Keratinocyte (primary cell): ENCODE data around the gene PCP2. TPM values are rescaled to one million over a fixed set of nuclear protein-coding genes. Genes with fewer than 3 reads are reported as not detected.

ENCODE experiments used
- DNase-seq: peaks from one replicate; pipeline ENCODE4 v3.0.0-alpha.2; 2011; ENCODE audit warnings: low read depth, missing footprints, low spot score
- FAIRE-seq: peaks from 2 replicates; lab custom pipeline; 2011; peaks lifted over from hg19 to GRCh38; lab: Jason Lieb, UNC
- H2AFZ ChIP-seq: 2 replicates; pipeline ENCODE4 v1.6.0; 2012; ENCODE audit warnings: low read length, control low read depth, inconsistent platforms; ENCODE audit not compliant: control insufficient read depth
- H3K27ac ChIP-seq: 2 replicates; pipeline ENCODE4 v1.5.1; 2011; ENCODE audit warnings: low read length; ENCODE audit not compliant: control insufficient read depth, insufficient read depth
- H3K27me3 ChIP-seq: 3 replicates; pipeline ENCODE4 v1.6.0; 2011; ENCODE audit warnings: low read length; ENCODE audit not compliant: control insufficient read depth, insufficient read depth; ENCODE audit errors: extremely low read depth
- H3K36me3 ChIP-seq, 2 experiments: 2 replicates in 1 of 2; 3 replicates in 1 of 2; pipeline ENCODE4 v1.5.1; 2011; ENCODE audit warnings: low read length in 2 of 2, mild to moderate bottlenecking in 1 of 2; ENCODE audit not compliant: control insufficient read depth in 2 of 2, insufficient read depth in 2 of 2; ENCODE audit errors: extremely low read depth in 1 of 2
- H3K4me1 ChIP-seq: 3 replicates; pipeline ENCODE4 v1.5.1; 2011; ENCODE audit warnings: low read length; ENCODE audit not compliant: control insufficient read depth, insufficient read depth; ENCODE audit errors: extremely low read depth
- H3K4me2 ChIP-seq: 3 replicates; pipeline ENCODE4 v1.6.0; 2011; ENCODE audit warnings: low read depth, low read length; ENCODE audit not compliant: control insufficient read depth, insufficient read depth; ENCODE audit errors: extremely low read depth
- H3K4me3 ChIP-seq, 3 experiments: fragments of 200-600 bp in 1 of 3; sonication (generic) in 1 of 3; 2 replicates in 2 of 3; 3 replicates in 1 of 3; pipeline ENCODE4 v1.5.1; 2011 to 2016; ENCODE audit warnings: low read length in 3 of 3, mild to moderate bottlenecking in 3 of 3, control low read depth in 2 of 3, inconsistent platforms in 1 of 3, low read depth in 1 of 3, mixed read lengths in 1 of 3, mixed run types in 1 of 3, moderate library complexity in 1 of 3; ENCODE audit not compliant: control insufficient read depth in 2 of 3, insufficient read depth in 2 of 3; ENCODE audit errors: extremely low read depth in 1 of 3
- H3K79me2 ChIP-seq: 2 replicates; pipeline ENCODE4 v1.6.0; 2012; ENCODE audit warnings: low read length; ENCODE audit not compliant: control insufficient read depth, insufficient read depth
- H3K9ac ChIP-seq: 3 replicates; pipeline ENCODE4 v1.6.0; 2011; ENCODE audit warnings: low read length; ENCODE audit not compliant: control insufficient read depth, insufficient read depth; ENCODE audit errors: extremely low read depth
- H3K9me1 ChIP-seq: 3 replicates; pipeline ENCODE4 v1.6.0; 2011; ENCODE audit warnings: low read length; ENCODE audit not compliant: control insufficient read depth, insufficient read depth; ENCODE audit errors: extremely low read depth
- H3K9me3 ChIP-seq: 2 replicates; pipeline ENCODE4 v1.5.1; 2012; ENCODE audit warnings: low read depth, low read length; ENCODE audit not compliant: control insufficient read depth
- H4K20me1 ChIP-seq: 3 replicates; pipeline ENCODE4 v1.6.0; 2011; ENCODE audit warnings: low read length; ENCODE audit not compliant: control insufficient read depth, insufficient read depth; ENCODE audit errors: extremely low read depth
- CTCF ChIP-seq, 3 experiments: IDR thresholded peaks in 1 of 3; conservative IDR thresholded peaks in 1 of 3; optimal IDR thresholded peaks in 1 of 3; 2 replicates in 2 of 3; 3 replicates in 1 of 3; pipeline versions ENCODE3 to v1.5.1; 2011; ENCODE audit warnings: low read length in 3 of 3, mild to moderate bottlenecking in 3 of 3, moderate library complexity in 2 of 3, control low read depth in 1 of 3, inconsistent platforms in 1 of 3; ENCODE audit not compliant: insufficient read depth in 2 of 3; ENCODE audit errors: extremely low read depth in 1 of 3
- EZH2 ChIP-seq: IDR thresholded peaks from one replicate; pipeline ENCODE4 v1.6.1; 2012; ENCODE audit warnings: inconsistent platforms, mild to moderate bottlenecking, low read length, moderate library complexity
- dilution Hi-C: fragments of 300-500 bp; cut with MboI; formaldehyde crosslinking; loops from one replicate; pipeline ENCODE4 v1.7.0; 2020; ENCODE audit warnings: low sequenced_read_pairs; ENCODE audit not compliant: extremely low pct_ligation_motif_present
- polyA plus RNA-seq, 5 experiments: library from polyadenylated mRNA; depleted of rRNA in 3 of 5; stranded (reverse) in 3 of 5; stranded (forward) in 1 of 5; unstranded in 1 of 5; fragments of >200 nt; gene quantifications; 1 replicate in 1 of 5; 2 replicates in 3 of 5; 3 replicates in 1 of 5; pipeline versions ENCODE4 v1.2.1 to v1.2.3, GENCODE V29; 2011 to 2012; ENCODE audit warnings: missing spikeins in 2 of 5, low read depth in 1 of 5, low replicate concordance in 1 of 5

PCP2 gene
- polyA plus RNA-seq, 1 donor (not counting 4 experiments of a cell fraction or from before 2014, with no cell fraction given), result not detected

GRCh38 chr19:7643031-7643415, 9.5 kb upstream of the PCP2 start:
- no peak for DNase-seq
- H3K36me3 ChIP-seq, result peaks cover 9 to 21% of the 10 kb centered on the region in 2 experiments

GRCh38 chr19:7642295-7643030, 8.9 kb upstream of the PCP2 start:
- H3K79me2 ChIP-seq, result peaks cover 14% of the 10 kb centered on the region
- H2AFZ ChIP-seq, result no peak overlapping the region
- dilution Hi-C loops, result no loop called here
- DNase-seq (no peak), FAIRE-seq (no peak)
- H4K20me1 ChIP-seq, result no peaks in the 10 kb centered on the region
- H3K4me3 ChIP-seq, result no peak overlapping the region
- H3K9ac ChIP-seq, result no peak overlapping the region
- no peaks in the 10 kb centered on the region for H3K9me1 ChIP-seq
- no peaks in the 10 kb centered on the region for H3K27me3 ChIP-seq
- H3K9me3 ChIP-seq, result no peaks in the 10 kb centered on the region
- H3K4me2 ChIP-seq, result no peak overlapping the region
- H3K27ac ChIP-seq, result no peak overlapping the region
- no peak for TF ChIP-seq EZH2
- no peak for TF ChIP-seq CTCF (optimal IDR thresholded peaks at IDR 0.05 in 1 of 3, IDR thresholded peaks at IDR 0.05 in 1 of 3, conservative IDR thresholded peaks at IDR 0.05 in 1 of 3; ENCODE audit: extremely low read depth in 1 of 3, insufficient read depth in 2 of 3, low read length in 3 of 3)
- H3K36me3 ChIP-seq, result peaks cover 9 to 19% of the 10 kb centered on the region in 2 experiments
- H3K4me1 ChIP-seq, result peaks cover 3% of the 10 kb centered on the region

More at GRCh38 chr19:7643031-7643415, 9.5 kb upstream of the PCP2 start:
- Histone ChIP-seq H4K20me1 (no peaks in the 10 kb centered on the region), H3K4me2 (no peak overlapping the region), H3K4me3 (no peak overlapping the region), H3K9me3 (no peaks in the 10 kb centered on the region), H3K79me2 (peaks cover 9% of the 10 kb centered on the region), H2AFZ (no peak overlapping the region), H3K27ac (no peak overlapping the region), H3K27me3 (no peaks in the 10 kb centered on the region), H3K9me1 (no peaks in the 10 kb centered on the region), H3K4me1 (no peaks in the 10 kb centered on the region), H3K9ac (no peak overlapping the region)
- dilution Hi-C loops, result no loop called here
- TF ChIP-seq EZH2 (no peak), CTCF (optimal IDR thresholded peaks at IDR 0.05 in 1 of 3, IDR thresholded peaks at IDR 0.05 in 1 of 3, conservative IDR thresholded peaks at IDR 0.05 in 1 of 3; ENCODE audit: extremely low read depth in 1 of 3, insufficient read depth in 2 of 3, low read length in 3 of 3) (no peak)
- no peak for FAIRE-seq
